Brain microvascular endothelial cell (primary cell): ENCODE measurements around the gene QRICH1.

Source experiments
- DNase-seq: peaks from one replicate; pipeline ENCODE4 v3.0.0-alpha.2; 2020
- H3K27ac ChIP-seq: fragments of 250-450 bp; sonication (Bioruptor Pico); 2 replicates; pipeline ENCODE4 v1.5.1; 2020; ENCODE audit warnings: mild to moderate bottlenecking, moderate library complexity
- H3K27me3 ChIP-seq: fragments of 250-450 bp; sonication (Bioruptor Pico); replicated peaks from 2 replicates; pipeline ENCODE4 v1.5.1; 2020; ENCODE audit warnings: mild to moderate bottlenecking
- H3K36me3 ChIP-seq: fragments of 250-450 bp; sonication (Bioruptor Pico); replicated peaks from 2 replicates; pipeline ENCODE4 v1.5.1; 2020; ENCODE audit warnings: mild to moderate bottlenecking
- H3K4me3 ChIP-seq: 2 replicates; pipeline ENCODE4 v1.5.1; 2011; ENCODE audit warnings: low read depth, mild to moderate bottlenecking, control low read depth, low read length, moderate library complexity
- CTCF ChIP-seq: IDR thresholded peaks from 2 replicates; pipeline ENCODE4 v1.5.1; 2011; ENCODE audit warnings: low read depth, mild to moderate bottlenecking, moderate library complexity, low read length, control low read depth, inconsistent platforms; ENCODE audit errors: missing control alignments
- in situ Hi-C: cut with HindIII; loops from 2 replicates; pipeline ENCODE4 v1.10.0; 2017; ENCODE audit warnings: low sequenced_read_pairs, low pct_ligation_motif_present

Gene QRICH1

GRCh38 chr3:49054344-49054862 lies 39.5 kb downstream of the QRICH1 start:
- no peak for TF ChIP-seq CTCF
- H3K27ac ChIP-seq: no peak overlapping the region
- H3K27me3 ChIP-seq: no peaks in the 10 kb centered on the region
- DNase-seq: no peak
- in situ Hi-C loops: no loop called here
- H3K36me3 ChIP-seq: peaks cover 51% of the 10 kb centered on the region
- no peak overlapping the region for H3K4me3 ChIP-seq

GRCh38 chr3:49053543-49053942 lies 40.3 kb downstream of the QRICH1 start:
- Histone ChIP-seq H3K4me3 (no peak overlapping the region), H3K36me3 (peaks cover 51% of the 10 kb centered on the region), H3K27me3 (no peaks in the 10 kb centered on the region), H3K27ac (no peak overlapping the region)
- no peak for TF ChIP-seq CTCF
- in situ Hi-C loops: no loop called here
- DNase-seq: no peak

- no peak for DNase-seq
- TF ChIP-seq CTCF: no peak
- H3K36me3 ChIP-seq: peaks cover 55% of the 10 kb centered on the region
- H3K4me3 ChIP-seq: no peak overlapping the region
- in situ Hi-C loops: no loop called here
- no peak overlapping the region for H3K27ac ChIP-seq
- H3K27me3 ChIP-seq: no peaks in the 10 kb centered on the region
These were observed 58.6 kb downstream of the QRICH1 start for GRCh38 chr3:49035281-49035680.

GRCh38 chr3:49034650-49035049 lies 59.2 kb downstream of the QRICH1 start:
- in situ Hi-C loops: no loop called here

GRCh38 chr3:49032646-49033304 lies 61.1 kb downstream of the QRICH1 start:
- DNase-seq: no peak
- in situ Hi-C loops: no loop called here
- Histone ChIP-seq H3K27me3 (no peaks in the 10 kb centered on the region), H3K4me3 (no peak overlapping the region), H3K36me3 (peaks cover 45% of the 10 kb centered on the region), H3K27ac (no peak overlapping the region)
- TF ChIP-seq CTCF: no peak

More at GRCh38 chr3:49034650-49035049, 59.2 kb downstream of the QRICH1 start:
- no peaks in the 10 kb centered on the region for H3K27me3 ChIP-seq
- DNase-seq: no peak
- no peak for TF ChIP-seq CTCF
- H3K27ac ChIP-seq: no peak overlapping the region
- no peak overlapping the region for H3K4me3 ChIP-seq
- H3K36me3 ChIP-seq: peaks cover 52% of the 10 kb centered on the region

GRCh38 chr3:49030321-49030720 lies 63.5 kb downstream of the QRICH1 start:
- H3K4me3 ChIP-seq: no peak overlapping the region
- DNase-seq: no peak
- in situ Hi-C loops: no loop called here
- no peak overlapping the region for H3K27ac ChIP-seq
- no peak for TF ChIP-seq CTCF
- H3K27me3 ChIP-seq: no peaks in the 10 kb centered on the region
- peaks cover 57% of the 10 kb centered on the region for H3K36me3 ChIP-seq
